C4-2B (cell line): ENCODE data around the gene AGAP1.

ENCODE experiments used
- H3K27ac ChIP-seq: fragments of 450-650 bp; 2 replicates; pipeline ENCODE4 v1.5.1; 2017
- CTCF ChIP-seq: fragments of 450-650 bp; conservative IDR thresholded peaks from 2 replicates; pipeline ENCODE4 v1.5.1; 2017; ENCODE audit warnings: mild to moderate bottlenecking
- ZFX ChIP-seq: fragments of 450-650 bp; IDR thresholded peaks from 2 replicates; pipeline ENCODE4 v1.6.1; 2017

Gene AGAP1

GRCh38 chr2:235659767-235660322 is 166.0 kb downstream of the AGAP1 start:
- no peak for TF ChIP-seq CTCF
- TF ChIP-seq ZFX: no peak
- no peak overlapping the region for H3K27ac ChIP-seq

DNA sequence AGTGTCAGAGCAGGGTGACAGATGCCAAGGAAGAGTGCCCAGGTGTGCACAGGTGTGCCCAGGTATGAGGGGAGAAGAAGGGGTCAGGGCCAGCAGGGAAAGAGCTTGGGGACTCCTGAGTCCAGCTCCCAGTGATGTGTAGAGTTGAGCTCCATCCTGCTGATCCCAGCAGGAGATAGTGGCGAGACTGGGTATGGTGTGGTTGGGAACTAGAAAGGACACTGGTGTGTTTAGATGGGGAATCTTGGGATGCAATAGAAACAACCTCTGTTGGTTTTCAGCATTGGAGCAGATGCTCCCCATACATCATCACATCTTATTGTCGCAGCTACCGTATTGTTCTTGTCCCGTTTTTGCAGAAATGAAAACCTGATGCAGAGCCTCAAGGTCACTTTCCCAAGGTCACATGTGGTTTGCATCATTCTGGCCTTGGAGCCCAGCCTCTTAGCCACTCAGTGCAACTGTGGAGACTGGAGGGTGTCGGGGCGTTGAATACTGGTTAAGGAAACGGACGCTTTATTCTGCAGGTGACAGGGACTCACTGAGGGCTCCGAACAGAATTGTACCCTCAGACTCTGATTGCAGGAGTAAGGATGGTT is 166.7 kb downstream of the AGAP1 start:
- H3K27ac ChIP-seq: no peak overlapping the region
- TF ChIP-seq ZFX (no peak), CTCF (no peak)

GRCh38 chr2:235661167-235661937 is 167.5 kb downstream of the AGAP1 start:
- TF ChIP-seq CTCF (no peak), ZFX (no peak)

DNA sequence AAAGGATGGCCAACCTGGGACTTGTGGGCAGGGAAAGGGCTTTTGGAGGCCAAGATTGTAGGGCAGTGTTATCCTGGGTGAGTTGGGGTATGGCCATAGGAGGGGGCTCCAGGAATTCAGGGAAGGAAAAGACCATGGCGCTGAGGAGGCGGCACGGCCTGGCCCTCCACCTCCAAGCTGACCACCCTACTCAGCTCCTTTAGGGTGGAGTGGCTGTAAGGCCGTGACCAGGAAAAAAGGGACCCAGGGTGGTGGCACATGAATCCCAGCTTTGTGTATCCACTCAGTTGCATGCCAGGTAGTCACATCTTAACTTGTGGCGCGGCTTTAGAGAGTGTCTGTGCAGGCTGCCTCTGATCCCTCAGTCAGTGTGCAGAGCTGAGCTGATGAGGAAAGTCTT is 168.1 kb downstream of the AGAP1 start:
- H3K27ac ChIP-seq: no peak overlapping the region
- no peak for TF ChIP-seq CTCF
- no peak for TF ChIP-seq ZFX

More at GRCh38 chr2:235661167-235661937, 167.5 kb downstream of the AGAP1 start:
- no peak overlapping the region for H3K27ac ChIP-seq

GRCh38 chr2:235663875-235664274 is 170.0 kb downstream of the AGAP1 start:
- no peak overlapping the region for H3K27ac ChIP-seq
- TF ChIP-seq CTCF (no peak), ZFX (no peak)

DNA sequence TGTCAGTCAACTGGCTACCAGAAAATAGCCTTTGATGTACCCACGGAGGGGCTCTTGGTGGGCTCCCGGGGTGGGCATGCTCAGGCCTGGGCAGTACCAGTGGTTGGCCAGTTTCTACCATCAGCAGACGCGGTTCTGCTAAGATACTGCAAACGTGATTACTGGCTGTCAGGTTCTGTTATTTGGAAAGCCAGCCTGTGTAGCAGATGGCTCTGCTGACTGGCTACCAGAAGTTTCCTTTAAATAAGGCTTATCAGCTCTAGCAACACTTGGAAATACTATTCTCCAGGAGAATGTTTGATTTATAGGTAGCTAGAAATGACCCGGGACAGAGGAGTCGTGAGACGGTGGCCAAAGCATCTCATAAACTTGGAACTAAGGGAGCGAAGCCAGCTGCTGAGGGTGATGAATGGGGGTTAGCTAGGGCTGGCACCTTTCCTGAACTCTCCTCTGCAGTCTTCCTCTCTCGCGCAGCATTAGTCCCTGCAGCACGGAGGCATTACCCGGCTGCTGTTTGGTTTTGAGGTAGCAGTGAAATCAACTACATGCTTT is 171.9 kb downstream of the AGAP1 start:
- H3K27ac ChIP-seq: no peak overlapping the region
- TF ChIP-seq CTCF (no peak), ZFX (no peak)

DNA sequence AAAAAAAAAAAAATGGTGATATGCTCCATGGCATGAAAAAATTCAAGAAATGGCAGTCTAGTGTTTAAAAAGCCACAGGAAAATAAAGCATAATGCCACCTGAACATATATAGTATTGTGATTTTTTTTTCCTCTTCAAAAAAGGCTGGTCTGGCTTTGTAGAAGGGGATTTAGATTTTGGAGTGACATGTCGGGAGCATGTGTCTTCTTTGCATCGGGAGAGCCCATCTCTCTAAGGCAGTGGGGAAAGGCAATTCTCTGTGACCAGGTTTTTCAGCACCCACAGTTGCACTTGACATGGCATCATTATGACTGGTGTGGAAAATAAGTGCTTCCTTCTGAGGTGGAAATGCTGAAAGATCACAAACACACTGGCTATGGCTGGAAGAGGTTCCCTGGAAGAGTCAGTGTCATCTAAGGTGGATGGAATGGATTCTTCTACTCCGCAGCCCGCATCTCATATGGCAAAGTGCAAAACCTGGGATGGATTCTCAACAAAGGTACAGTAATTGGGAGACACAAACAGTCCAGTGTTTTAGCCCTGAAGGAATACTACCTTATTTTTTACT is 172.5 kb downstream of the AGAP1 start:
- TF ChIP-seq ZFX: no peak
- no peak for TF ChIP-seq CTCF
- no peak overlapping the region for H3K27ac ChIP-seq
